ENCODE measurements around the gene CACNA2D1.

CACNA2D1 gene

GRCh38 chr7:82331234-82331633 is 112.3 kb downstream of the CACNA2D1 start:
- DNase-seq, result no peak

GRCh38 chr7:82330706-82331215 is 112.8 kb downstream of the CACNA2D1 start:
- no peak for DNase-seq

GRCh38 chr7:82327898-82328297 is 115.7 kb downstream of the CACNA2D1 start:
- no peak for DNase-seq

- DNase-seq, result no peak
These were observed 118.2 kb downstream of the CACNA2D1 start for GRCh38 chr7:82325416-82325815.

GRCh38 chr7:82323806-82324205 is 119.8 kb downstream of the CACNA2D1 start:
- no peak for DNase-seq

- DNase-seq, result peak; percentile 91
These were observed 123.9 kb downstream of the CACNA2D1 start for GRCh38 chr7:82319674-82320118.

GRCh38 chr7:82318786-82319185 is 124.8 kb downstream of the CACNA2D1 start:
- DNase-seq, result no peak

- DNase-seq, result no peak
These were observed 125.8 kb downstream of the CACNA2D1 start for GRCh38 chr7:82317760-82318159.

- no peak for DNase-seq
These were observed 126.3 kb downstream of the CACNA2D1 start for GRCh38 chr7:82317257-82317721.

GRCh38 chr7:82313269-82313668 is 130.3 kb downstream of the CACNA2D1 start:
- DNase-seq, result no peak

GRCh38 chr7:82312646-82313045 is 130.9 kb downstream of the CACNA2D1 start:
- no peak for DNase-seq

GRCh38 chr7:82305347-82306005 is 138.1 kb downstream of the CACNA2D1 start:
- no peak for DNase-seq

GRCh38 chr7:82294865-82295264 is 148.7 kb downstream of the CACNA2D1 start:
- no peak for DNase-seq

GRCh38 chr7:82294382-82294784 is 149.2 kb downstream of the CACNA2D1 start:
- DNase-seq, result no peak

- no peak for DNase-seq
These were observed 150.1 kb downstream of the CACNA2D1 start for GRCh38 chr7:82293467-82293866.

GRCh38 chr7:82291931-82292330 is 151.6 kb downstream of the CACNA2D1 start:
- no peak for DNase-seq

GRCh38 chr7:82289889-82290288 is 153.7 kb downstream of the CACNA2D1 start:
- no peak for DNase-seq

- DNase-seq, result peak; percentile 90
These were observed 154.4 kb downstream of the CACNA2D1 start for GRCh38 chr7:82289152-82289535.

GRCh38 chr7:82286798-82287140 is 156.8 kb downstream of the CACNA2D1 start:
- DNase-seq, result no peak

GRCh38 chr7:82286096-82286797 is 157.3 kb downstream of the CACNA2D1 start:
- DNase-seq, result no peak

- no peak for DNase-seq
These were observed 158.5 kb downstream of the CACNA2D1 start for GRCh38 chr7:82284936-82285519.

GRCh38 chr7:82275342-82275741 is 168.2 kb downstream of the CACNA2D1 start:
- DNase-seq, result peak; percentile 93

- no peak for DNase-seq
These were observed 168.9 kb downstream of the CACNA2D1 start for GRCh38 chr7:82274681-82275080.

- no peak for DNase-seq
These were observed 169.7 kb downstream of the CACNA2D1 start for GRCh38 chr7:82273886-82274285.

Measured in COR-L47 (cell line).